ENCODE data around the gene PIGR.
"Not testable (repeated sequence)": the region's sequence is repeated elsewhere in the genome, so short reads cannot be mapped to it uniquely, and the experiment has no call there.

The PIGR gene

DNA sequence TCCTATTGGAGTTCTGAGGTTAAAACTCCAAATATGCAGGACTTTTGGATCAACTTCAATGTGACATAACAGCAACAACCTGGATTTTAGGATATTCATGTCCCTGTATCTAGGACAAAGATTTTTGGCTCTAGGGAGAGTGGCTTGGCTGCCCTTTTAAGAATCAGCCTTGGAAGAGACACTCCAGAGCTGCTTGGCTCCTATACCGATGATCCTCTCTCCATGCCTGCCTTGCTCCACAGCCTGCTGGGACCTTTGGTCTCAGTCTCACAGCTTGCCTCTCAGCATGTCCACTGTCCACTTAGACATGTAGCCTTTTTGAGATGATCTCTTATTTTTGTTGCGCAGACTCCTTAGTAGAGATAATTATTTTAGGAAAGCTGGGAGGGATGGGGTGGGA is 20.0 kb downstream of the PIGR start:
- no peak for ATAC-seq
- DNase-seq = no peak
- Mint-ChIP-seq H3K27ac (no peak overlapping the region), H3K4me3 (no peak overlapping the region), H3K4me1 (peaks cover 36% of the 10 kb centered on the region), H3K9me3 (no peaks in the 10 kb centered on the region), H3K27me3 (no peaks in the 10 kb centered on the region)

DNA sequence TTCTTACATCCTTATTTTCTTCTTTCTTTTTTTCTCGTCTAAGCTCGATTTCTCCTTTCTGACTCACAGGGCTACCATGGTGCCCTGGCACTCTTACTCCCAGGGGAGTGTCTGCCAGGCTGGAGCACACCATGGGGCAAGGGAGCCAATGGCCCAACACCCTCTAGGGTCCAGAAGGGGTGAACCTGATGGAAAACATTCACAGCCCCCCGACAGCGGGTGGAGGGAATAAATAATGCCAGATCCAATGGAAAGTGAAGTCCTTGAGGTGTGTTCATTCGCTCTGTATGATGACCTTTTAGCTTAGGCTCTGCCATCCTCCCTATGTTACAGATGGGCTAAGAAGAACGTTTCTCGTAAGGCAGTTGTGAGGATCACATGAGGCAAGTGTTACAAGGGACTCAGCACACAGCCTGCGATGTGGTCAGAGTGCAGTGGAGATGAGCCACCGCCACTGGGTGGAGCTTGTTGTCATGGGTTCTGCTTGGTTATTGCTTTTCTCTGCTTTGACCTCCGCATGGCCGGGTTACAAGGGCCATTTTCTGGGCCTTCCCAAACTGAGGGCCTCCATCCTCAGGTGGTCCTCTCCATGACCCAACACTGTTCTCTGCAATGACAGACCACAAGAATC is 21.0 kb downstream of the PIGR start:
- Mint-ChIP-seq H3K27me3 (no peaks in the 10 kb centered on the region), H3K9me3 (no peaks in the 10 kb centered on the region), H3K27ac (no peak overlapping the region), H3K4me3 (no peak overlapping the region), H3K4me1 (peaks cover 29% of the 10 kb centered on the region)
- DNase-seq (peak; percentile 72 to 82), ATAC-seq (peak; percentile 82)

DNA sequence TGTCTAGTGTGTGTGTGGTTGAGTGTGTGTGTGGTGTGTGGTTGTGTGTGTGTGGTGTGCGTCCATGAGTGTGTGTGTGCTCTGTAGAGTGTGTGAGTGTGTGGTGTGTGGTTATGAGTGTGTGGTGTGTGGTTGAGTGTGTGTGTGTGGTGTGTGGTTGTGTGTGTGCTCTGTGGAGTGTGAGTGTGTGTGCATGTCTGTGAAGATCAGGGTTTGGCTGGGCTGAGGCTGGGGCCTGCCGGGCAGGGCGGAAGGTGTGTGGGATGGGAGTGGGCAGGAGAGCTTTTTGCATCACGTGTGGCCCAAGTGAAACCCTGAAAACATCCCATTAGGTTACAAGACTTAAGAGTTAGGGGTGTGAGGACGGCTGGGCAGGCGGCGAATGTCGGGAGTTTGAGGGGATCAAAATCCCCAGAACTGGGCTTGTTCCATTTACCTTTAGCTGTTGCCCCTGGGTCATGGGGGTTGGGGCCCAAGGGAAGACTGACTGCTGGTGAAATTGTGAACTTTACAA is 21.6 kb downstream of the PIGR start:
- Mint-ChIP-seq H3K4me1 (peaks cover 25% of the 10 kb centered on the region), H3K27me3 (no peaks in the 10 kb centered on the region), H3K27ac (no peak overlapping the region), H3K9me3 (no peaks in the 10 kb centered on the region), H3K4me3 (no peak overlapping the region)
- ATAC-seq (peak; percentile 27), DNase-seq (peak; percentile 47 to 59)

DNA sequence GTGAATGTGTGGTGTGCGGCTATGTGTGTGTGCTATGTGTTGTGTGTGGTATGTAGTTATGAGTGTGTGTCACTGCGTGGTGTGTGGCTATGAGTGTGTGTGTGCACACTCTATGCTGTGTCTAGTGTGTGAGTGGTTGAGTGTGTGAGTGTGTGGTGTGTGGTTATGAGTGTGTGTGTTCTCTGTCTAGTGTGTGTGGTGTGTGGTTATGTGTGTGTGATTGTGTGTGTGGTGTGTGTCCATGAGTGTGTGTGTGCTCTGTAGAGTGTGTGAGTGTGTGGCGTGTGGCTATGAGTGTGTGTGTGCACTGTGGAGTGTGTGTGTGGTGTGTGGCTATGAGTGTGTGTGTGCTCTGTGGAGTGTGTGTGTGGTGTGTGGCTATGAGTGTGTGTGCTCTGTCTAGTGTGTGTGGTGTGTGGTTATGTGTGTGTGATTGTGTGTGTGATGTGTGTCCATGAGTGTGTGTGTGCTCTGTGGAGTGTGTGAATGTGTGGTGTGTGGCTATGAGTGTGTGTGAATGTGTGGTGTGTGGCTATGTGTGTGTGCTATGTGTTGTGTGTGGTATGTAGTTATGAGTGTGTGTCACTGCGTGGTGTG is 22.2 kb downstream of the PIGR start:
- not testable (repeated sequence) for DNase-seq, H3K27me3 Mint-ChIP-seq, H3K9me3 Mint-ChIP-seq, H3K27ac Mint-ChIP-seq, H3K4me3 Mint-ChIP-seq, ATAC-seq
- peaks cover 23% of the 10 kb centered on the region for H3K4me1 Mint-ChIP-seq

DNA sequence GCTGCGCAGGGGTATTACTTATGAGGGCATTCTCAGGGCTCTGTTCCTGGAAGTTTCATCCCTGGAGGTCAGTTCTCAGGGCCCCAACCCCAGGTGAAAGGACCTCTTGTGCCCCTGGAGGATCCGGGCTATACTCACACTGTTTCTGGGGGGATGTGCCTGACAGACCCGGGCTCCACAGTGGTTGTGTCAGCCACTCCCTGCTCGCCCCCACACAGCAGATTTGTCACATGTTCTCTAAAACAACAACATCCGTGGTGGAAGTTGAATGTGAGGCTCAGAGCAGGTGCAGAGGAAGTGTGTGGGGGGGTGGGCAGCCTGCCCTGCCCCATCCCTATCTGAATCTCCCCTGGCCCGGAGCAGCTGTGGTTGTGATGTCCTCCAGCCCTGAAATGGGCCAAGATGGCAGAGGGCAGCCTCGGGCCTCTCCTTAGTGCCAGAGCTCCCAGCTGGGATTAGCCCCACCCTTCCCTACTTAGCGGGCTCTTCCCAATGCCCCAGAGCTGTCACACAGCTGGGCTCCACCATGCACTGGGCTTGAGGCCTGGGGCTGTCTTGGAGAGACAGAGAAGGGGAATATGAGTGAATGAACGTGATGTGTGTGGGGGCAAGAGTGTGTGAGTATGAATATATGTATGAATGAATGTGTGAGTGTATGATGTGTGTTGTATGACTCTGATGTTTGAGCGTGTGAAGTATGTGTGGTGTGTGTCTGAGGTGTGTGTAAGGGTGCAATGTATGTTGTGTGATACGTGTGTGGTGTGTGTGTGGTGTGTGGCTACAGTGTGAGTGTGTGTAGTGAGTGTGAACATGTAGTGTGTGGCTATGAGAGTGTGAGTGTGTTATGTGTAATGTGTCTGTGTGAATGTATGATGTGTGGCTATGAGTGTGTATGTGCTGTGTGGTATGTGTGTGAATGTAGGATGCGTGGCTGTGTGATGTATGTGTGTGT is 23.0 kb downstream of the PIGR start:
- DNase-seq = peak; percentile 60 to 76
- Mint-ChIP-seq H3K9me3 (no peaks in the 10 kb centered on the region), H3K27ac (no peak overlapping the region), H3K4me1 (peaks cover 29% of the 10 kb centered on the region), H3K27me3 (no peaks in the 10 kb centered on the region), H3K4me3 (no peak overlapping the region)
- ATAC-seq = peak; percentile 76

DNA sequence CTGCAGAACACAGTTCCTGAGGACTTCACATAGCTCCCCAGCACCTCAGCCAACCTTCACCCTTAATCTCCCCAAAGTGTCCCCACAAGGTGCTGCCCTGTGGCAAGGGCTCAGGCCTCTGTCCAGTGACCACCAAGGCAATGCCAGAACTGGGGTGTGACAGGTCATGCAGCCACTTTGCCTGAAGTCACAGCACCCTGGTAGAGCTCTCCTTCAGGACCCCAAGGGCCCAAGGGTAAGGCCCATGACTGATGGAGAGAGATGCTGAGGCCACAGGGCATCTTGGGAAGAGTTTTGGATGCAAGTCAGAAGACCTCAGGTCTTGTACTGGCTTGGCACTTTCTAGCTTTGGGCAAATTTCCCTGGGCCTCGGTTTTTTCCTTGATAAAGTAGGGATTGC is 23.7 kb downstream of the PIGR start:
- no peaks in the 10 kb centered on the region for H3K27me3 Mint-ChIP-seq

DNA sequence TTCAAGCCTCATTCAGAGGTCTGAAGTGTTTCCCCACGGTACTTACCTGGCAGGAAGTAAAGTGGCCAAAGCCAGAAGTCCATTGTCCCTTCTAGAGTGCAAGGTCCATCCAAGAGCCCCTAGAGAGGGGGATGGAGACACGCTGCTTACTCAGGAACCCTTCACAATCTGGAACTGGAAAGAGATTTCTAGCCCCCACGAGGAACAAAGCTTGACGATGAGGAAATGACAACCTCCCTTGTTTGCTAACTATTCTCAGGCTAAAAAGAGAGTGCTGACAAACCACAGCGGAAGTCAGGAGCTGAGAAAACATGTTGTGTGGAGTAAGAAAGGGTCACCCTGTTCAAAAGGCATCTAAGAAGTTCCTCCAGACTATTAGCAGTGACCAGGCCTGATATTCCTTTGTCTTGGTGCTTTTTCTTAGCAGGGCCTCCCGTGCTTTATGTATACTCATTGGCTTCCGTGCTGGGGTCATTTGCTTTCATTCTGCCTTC is 24.4 kb downstream of the PIGR start, which contains the start of gene FCMR:
FCMR (minus strand) TSS at position 170 of the 494 bp plus-strand sequence; CDS start at position 83, 87 bp downstream.
- ATAC-seq = no peak
- Mint-ChIP-seq H3K4me1 (peaks cover 35% of the 10 kb centered on the region), H3K27me3 (no peaks in the 10 kb centered on the region), H3K27ac (peak within 1 kb of the TSS; percentile 90 to 95), H3K9me3 (no peaks in the 10 kb centered on the region), H3K4me3 (no peak within 1 kb of the TSS)
- DNase-seq = peak in 1 of 2 donors; percentile 49

More for the DNA sequence above, 23.7 kb downstream of the PIGR start:
- no peak for DNase-seq
- Mint-ChIP-seq H3K27ac (peak overlapping the region in 1 of 2 donors; percentile 95), H3K4me3 (no peak overlapping the region), H3K4me1 (peaks cover 30% of the 10 kb centered on the region), H3K9me3 (no peaks in the 10 kb centered on the region)
- no peak for ATAC-seq

DNA sequence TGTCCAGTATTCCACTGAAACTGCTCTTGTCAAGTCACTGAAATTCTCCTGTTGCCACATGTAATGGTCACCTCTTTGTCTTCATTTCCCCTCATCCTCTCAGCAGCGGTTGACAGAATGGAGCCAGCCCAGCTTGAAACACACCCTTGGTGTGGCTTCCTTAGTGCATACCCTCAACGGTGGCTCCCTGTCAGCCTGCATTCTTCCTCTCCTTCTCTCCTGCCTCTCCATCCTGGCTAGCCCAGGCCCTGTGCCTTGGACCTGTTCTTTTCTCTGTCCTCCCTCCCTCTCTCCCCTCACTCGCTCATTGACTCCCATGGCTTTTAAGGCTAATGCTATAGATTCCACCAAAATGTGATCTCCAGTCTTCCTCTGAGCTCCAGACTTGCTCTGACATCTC is 28.2 kb downstream of the PIGR start:
- H3K4me3 Mint-ChIP-seq = peak overlapping the region in 1 of 2 donors; percentile 69

DNA sequence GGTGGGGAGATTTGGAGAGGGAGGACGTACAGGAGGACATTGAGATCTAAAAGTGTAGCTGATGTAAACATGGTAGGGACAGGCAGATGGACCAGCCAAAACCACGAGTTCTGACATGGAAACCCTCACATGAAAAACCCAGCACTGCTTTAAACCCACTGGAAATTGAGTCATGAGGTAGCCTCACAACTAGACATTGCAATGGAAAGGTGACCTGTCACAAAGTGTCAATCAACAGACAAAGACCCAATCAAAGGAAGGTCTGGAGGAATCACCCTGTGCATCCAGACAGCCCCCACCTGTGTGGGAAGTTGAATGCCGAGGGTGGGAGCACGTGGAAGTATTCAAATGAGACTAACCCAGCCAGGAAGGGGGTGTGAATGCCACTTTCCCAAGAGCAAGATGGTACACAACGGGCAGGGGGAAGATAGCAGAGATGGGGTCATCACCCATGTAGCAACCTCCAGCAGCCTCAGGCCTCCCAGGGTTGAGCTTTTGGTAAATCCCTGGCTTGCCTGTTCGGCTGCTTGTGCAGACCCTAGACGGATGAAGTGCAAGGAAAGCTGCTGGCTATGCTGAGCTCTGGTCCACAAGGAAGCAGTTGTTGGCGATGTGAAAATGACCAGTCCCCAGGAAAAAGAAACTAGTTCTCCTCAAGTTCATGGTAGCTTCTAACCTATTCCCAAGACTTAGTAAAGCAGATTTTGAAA is 30.1 kb downstream of the PIGR start:
- Mint-ChIP-seq H3K4me1 (peaks cover 85% of the 10 kb centered on the region), H3K27ac (peak overlapping the region; percentile 64 to 71), H3K9me3 (no peaks in the 10 kb centered on the region), H3K4me3 (peak overlapping the region in 1 of 2 donors; percentile 69), H3K27me3 (no peaks in the 10 kb centered on the region)
- ATAC-seq (peak; percentile 39), DNase-seq (no peak)

More for the DNA sequence above, 28.2 kb downstream of the PIGR start:
- H3K27me3 Mint-ChIP-seq = no peaks in the 10 kb centered on the region
- H3K4me1 Mint-ChIP-seq = peaks cover 72% of the 10 kb centered on the region
- DNase-seq (no peak), ATAC-seq (no peak)
- H3K27ac Mint-ChIP-seq = peak overlapping the region; percentile 0 to 75
- no peaks in the 10 kb centered on the region for H3K9me3 Mint-ChIP-seq

DNA sequence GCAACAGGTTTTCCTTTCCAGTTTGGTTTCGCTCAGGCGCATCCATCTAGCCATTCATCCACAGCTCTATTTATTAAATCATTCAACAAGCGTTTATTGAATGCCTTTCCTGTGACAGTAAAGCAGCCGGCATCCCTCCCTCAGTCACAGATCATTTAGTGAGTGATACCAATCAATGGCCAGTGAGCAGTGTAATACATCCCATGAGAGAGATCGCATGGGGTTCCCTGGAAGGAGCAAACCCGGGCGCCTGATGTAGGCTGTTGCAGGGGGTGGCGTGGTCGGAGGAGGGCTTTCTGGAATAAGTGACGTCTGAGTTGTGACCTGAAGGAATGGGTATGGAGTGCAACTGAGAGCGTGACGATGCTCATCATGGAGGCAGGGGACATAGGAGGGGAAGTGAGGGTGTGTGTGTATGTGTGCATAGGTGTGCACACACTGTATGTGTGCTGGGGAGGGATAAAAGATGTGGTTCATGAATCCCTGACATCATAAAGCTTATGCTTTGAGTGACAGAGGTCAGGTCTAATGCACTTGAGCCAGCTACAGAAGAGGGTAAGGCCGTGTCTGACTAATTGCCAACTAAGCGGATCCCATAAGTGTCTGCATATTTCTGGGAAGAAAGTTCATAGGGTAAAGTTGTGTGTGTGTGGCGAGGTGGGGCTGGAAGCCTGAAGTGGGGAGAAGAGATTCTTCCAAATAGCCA is 31.1 kb downstream of the PIGR start:
- Mint-ChIP-seq H3K9me3 (no peaks in the 10 kb centered on the region), H3K27me3 (no peaks in the 10 kb centered on the region), H3K4me1 (peaks cover 89% of the 10 kb centered on the region), H3K27ac (peak overlapping the region in 1 of 2 donors; percentile 64), H3K4me3 (peak overlapping the region in 1 of 2 donors; percentile 69)
- DNase-seq = no peak
- no peak for ATAC-seq

DNA sequence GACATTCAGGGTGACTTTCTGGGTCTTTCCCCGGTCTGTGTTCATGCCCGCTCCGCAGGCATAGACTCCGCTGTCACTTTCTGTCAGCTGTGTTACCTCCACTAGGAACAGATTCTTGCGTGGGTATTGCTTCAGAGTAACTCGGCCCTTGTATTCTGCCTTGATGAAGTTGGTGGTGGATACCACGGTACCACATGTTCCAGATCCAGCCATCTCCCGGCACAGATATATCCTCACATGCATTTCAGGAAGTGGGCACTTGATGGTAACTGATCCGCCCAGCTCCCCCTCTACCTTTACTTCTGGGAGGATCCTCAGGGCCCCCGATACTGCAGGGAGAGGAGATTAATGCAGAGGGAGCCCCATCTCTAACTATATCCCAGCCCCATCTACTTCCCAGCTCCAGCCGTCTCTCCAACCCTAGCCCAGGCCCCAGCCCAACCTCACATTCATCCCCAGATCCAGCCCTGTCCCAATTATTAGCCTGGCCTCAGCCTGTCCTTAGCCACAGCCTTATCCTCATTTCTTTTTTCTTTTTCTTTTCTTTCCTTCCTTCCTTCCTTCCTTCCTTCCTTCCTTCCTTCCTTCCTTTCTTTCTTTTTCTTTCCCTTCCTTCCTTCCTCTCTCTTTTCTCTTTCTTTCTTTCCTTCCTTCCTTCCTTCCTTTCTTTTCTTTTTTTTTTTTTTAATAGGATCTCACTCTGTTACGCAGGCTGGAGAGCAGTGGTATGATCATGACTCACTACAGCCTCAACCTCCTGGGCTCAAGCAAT is 32.3 kb downstream of the PIGR start:
- Mint-ChIP-seq H3K4me3 (peak overlapping the region in 1 of 2 donors; percentile 17), H3K9me3 (no peaks in the 10 kb centered on the region), H3K27ac (no peak overlapping the region), H3K27me3 (no peaks in the 10 kb centered on the region), H3K4me1 (peaks cover 93% of the 10 kb centered on the region)
- DNase-seq = no peak
- ATAC-seq = no peak

DNA sequence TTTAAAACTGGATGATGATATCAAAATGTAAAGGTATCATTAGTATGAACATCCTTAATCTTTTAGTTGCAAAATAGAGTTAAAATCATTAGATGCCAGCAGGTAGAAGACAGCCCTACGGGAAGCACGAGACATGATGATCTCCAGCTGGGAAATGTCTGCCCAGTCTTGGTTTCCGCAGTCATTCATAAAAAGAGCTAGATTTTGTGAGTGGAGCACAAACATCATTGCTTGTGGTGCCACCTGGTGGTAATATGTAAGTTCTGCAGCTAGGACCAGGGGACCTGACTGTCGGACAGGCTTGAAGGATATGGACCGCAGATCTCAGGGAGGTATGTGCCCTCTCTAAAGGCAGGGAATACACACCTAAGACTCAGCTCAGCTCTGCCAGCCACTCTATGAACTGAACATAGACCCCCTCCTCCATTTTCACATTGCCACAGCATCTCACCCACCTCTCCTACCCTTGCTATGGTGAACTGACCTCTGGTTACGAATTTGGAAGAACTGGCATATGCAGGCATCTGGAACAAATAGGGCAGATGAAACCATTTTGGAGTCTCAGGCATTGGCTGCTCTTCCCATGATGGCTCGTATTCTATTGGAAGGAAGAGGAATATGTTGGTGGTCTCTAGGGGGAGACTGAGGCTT is 33.7 kb downstream of the PIGR start:
- H3K4me1 Mint-ChIP-seq = peaks cover 92% of the 10 kb centered on the region
- DNase-seq (peak; percentile 65 to 67), ATAC-seq (peak; percentile 45)
- no peak overlapping the region for H3K4me3 Mint-ChIP-seq
- no peaks in the 10 kb centered on the region for H3K27me3 Mint-ChIP-seq
- no peaks in the 10 kb centered on the region for H3K9me3 Mint-ChIP-seq
- H3K27ac Mint-ChIP-seq = no peak overlapping the region

DNA sequence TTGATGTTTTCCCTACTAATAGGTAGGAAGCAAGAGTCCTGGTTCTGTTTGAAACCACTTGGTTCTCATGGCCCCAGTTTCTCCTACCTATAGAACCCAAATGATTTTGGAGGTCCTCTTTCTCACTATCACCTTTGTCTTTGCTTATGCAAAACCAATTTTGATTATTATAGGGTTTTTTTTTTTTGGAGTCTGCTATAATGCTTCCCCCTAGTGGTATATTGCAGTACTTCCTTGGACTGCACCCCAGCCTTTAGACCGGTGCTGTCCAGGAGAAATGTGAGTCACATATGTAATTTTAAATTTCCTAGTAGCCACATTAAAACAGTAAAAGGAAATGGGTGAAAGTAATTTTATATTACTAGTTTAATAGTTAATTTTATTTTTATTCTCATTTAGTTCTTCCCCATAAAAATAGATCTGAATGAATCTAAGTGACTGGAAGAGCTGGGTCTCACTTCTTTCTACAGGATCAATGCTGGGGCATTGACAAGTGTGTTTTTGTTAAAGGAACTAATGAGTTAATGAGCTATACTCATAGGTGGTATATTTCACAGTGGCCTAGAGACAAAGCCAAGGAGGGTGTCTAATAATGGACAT is 35.1 kb downstream of the PIGR start:
- DNase-seq (no peak), ATAC-seq (no peak)
- Mint-ChIP-seq H3K4me3 (no peak overlapping the region), H3K27me3 (no peaks in the 10 kb centered on the region), H3K4me1 (peaks cover 91% of the 10 kb centered on the region), H3K27ac (no peak overlapping the region), H3K9me3 (no peaks in the 10 kb centered on the region)

All from stimulated activated naive CD8-positive, alpha-beta T cell treated with anti-CD3 and anti-CD28 coated beads, Interleukin-15, amount 100 ng/mL, for 72 hours (primary cell).